H9 (cell line): ENCODE results near the gene SH3RF2. TPM values are rescaled to one million over a fixed set of nuclear protein-coding genes. Genes with fewer than 3 reads are reported as not detected.

Experiments
- DNase-seq: peaks from one replicate; pipeline ENCODE4 v3.0.0-alpha.2; 2017
- H2AFZ ChIP-seq: one replicate; pipeline ENCODE4 v1.6.1; 2013; ENCODE audit warnings: mild to moderate bottlenecking, low read length, control low read depth, moderate library complexity
- H2AK5ac ChIP-seq: 2 replicates; pipeline ENCODE4 v1.6.1; 2013; ENCODE audit warnings: low read length, control low read depth, mixed read lengths; ENCODE audit not compliant: insufficient read length
- H2BK120ac ChIP-seq: one replicate; pipeline ENCODE4 v1.6.1; 2013; ENCODE audit warnings: low read depth, mild to moderate bottlenecking, low read length, control low read depth, inconsistent platforms; ENCODE audit not compliant: poor library complexity, severe bottlenecking
- H2BK12ac ChIP-seq: 2 replicates; pipeline ENCODE4 v1.6.1; 2013; ENCODE audit warnings: low read length, control low read depth, mixed read lengths, low read depth; ENCODE audit not compliant: insufficient read length
- H2BK15ac ChIP-seq: 2 replicates; pipeline ENCODE4 v1.6.1; 2013; ENCODE audit warnings: low read depth, low read length, control low read depth
- H2BK20ac ChIP-seq: one replicate; pipeline ENCODE4 v1.6.1; 2013; ENCODE audit warnings: low read depth, mild to moderate bottlenecking, low read length, control low read depth, inconsistent platforms; ENCODE audit not compliant: poor library complexity, severe bottlenecking
- H2BK5ac ChIP-seq: 2 replicates; pipeline ENCODE4 v1.6.1; 2013; ENCODE audit warnings: low read length, control low read depth, mixed read lengths; ENCODE audit not compliant: insufficient read length
- H3K14ac ChIP-seq: 2 replicates; pipeline ENCODE4 v1.6.1; 2013; ENCODE audit warnings: low read length, control low read depth; ENCODE audit not compliant: insufficient read depth
- H3K18ac ChIP-seq: 2 replicates; pipeline ENCODE4 v1.6.1; 2013; ENCODE audit warnings: low read depth, mild to moderate bottlenecking, mixed read lengths, low read length, control low read depth; ENCODE audit not compliant: insufficient read length
- H3K23ac ChIP-seq: 2 replicates; pipeline ENCODE4 v1.6.1; 2013; ENCODE audit warnings: low read length, control low read depth, mixed read lengths, low read depth; ENCODE audit not compliant: insufficient read length
- H3K23me2 ChIP-seq: 2 replicates; pipeline ENCODE4 v1.6.1; 2013; ENCODE audit warnings: low read depth, mild to moderate bottlenecking, mixed read lengths, low read length, control low read depth; ENCODE audit not compliant: insufficient read length, poor library complexity, severe bottlenecking
- H3K27ac ChIP-seq: 2 replicates; pipeline ENCODE4 v1.5.1; 2013; ENCODE audit warnings: low read length, control low read depth, mixed read lengths, low read depth; ENCODE audit not compliant: insufficient read length
- H3K27me3 ChIP-seq: 2 replicates; pipeline ENCODE4 v1.6.1; 2013; ENCODE audit warnings: low read length, control low read depth, inconsistent platforms; ENCODE audit not compliant: insufficient read depth
- H3K4ac ChIP-seq: 2 replicates; pipeline ENCODE4 v1.6.1; 2013; ENCODE audit warnings: low read depth, mild to moderate bottlenecking, control low read depth, inconsistent platforms, low read length, moderate library complexity
- H3K4me1 ChIP-seq: 2 replicates; pipeline ENCODE4 v1.6.1; 2013; ENCODE audit warnings: low read length, control low read depth, inconsistent platforms; ENCODE audit not compliant: insufficient read depth
- H3K4me2 ChIP-seq: 2 replicates; pipeline ENCODE4 v1.6.1; 2013; ENCODE audit warnings: low read length, control low read depth, mixed read lengths; ENCODE audit not compliant: insufficient read length, insufficient read depth
- H3K56ac ChIP-seq: 2 replicates; pipeline ENCODE4 v1.6.1; 2013; ENCODE audit warnings: low read depth, mild to moderate bottlenecking, mixed read lengths, low read length, control low read depth; ENCODE audit not compliant: insufficient read length
- H3K79me1 ChIP-seq: 2 replicates; pipeline ENCODE4 v1.6.1; 2013; ENCODE audit warnings: low read depth, mild to moderate bottlenecking, moderate library complexity, low read length, control low read depth, inconsistent platforms; ENCODE audit not compliant: insufficient read depth, poor library complexity, severe bottlenecking
- H3K79me2 ChIP-seq: 2 replicates; pipeline ENCODE4 v1.6.1; 2013; ENCODE audit warnings: low read length, control low read depth, inconsistent platforms; ENCODE audit not compliant: insufficient read depth
- H3K9ac ChIP-seq: 2 replicates; pipeline ENCODE4 v1.6.1; 2013; ENCODE audit warnings: low read length, control low read depth, mixed read lengths; ENCODE audit not compliant: insufficient read length; ENCODE audit errors: extremely low read depth
- H3K9me3 ChIP-seq: one replicate; pipeline ENCODE4 v1.6.1; 2013; ENCODE audit warnings: low read depth, low read length, inconsistent platforms; ENCODE audit not compliant: control insufficient read depth
- H3T11ph ChIP-seq: one replicate; pipeline ENCODE4 v1.6.1; 2013; ENCODE audit warnings: mild to moderate bottlenecking, low read length, control low read depth, inconsistent platforms
- H4K20me1 ChIP-seq: one replicate; pipeline ENCODE4 v1.6.1; 2013; ENCODE audit not compliant: control insufficient read depth, insufficient read length, insufficient read depth
- H4K5ac ChIP-seq: 2 replicates; pipeline ENCODE4 v1.6.1; 2013; ENCODE audit warnings: low read depth, mild to moderate bottlenecking, mixed read lengths, low read length, control low read depth; ENCODE audit not compliant: insufficient read length
- H4K8ac ChIP-seq: replicated peaks from 2 replicates; pipeline ENCODE4 v1.6.1; 2013; ENCODE audit warnings: low read length, control low read depth, mixed read lengths, low read depth; ENCODE audit not compliant: insufficient read length
- H4K91ac ChIP-seq: 2 replicates; pipeline ENCODE4 v1.6.1; 2013; ENCODE audit warnings: low read depth, mild to moderate bottlenecking, moderate library complexity, mixed read lengths, low read length, control low read depth; ENCODE audit not compliant: insufficient read length
- H3K27ac Mint-ChIP-seq, 3 experiments: 2 replicates in 2 of 3; 3 replicates in 1 of 3; pipeline ENCODE4 v1.8.0; 2020 to 2021; ENCODE audit warnings: mixed read lengths in 3 of 3, mild to moderate bottlenecking in 1 of 3, moderate library complexity in 1 of 3
- H3K27me3 Mint-ChIP-seq: 2 replicates; pipeline ENCODE4 v1.8.0; 2021; ENCODE audit warnings: low read depth, mild to moderate bottlenecking, moderate library complexity, mixed read lengths
- H3K36me3 Mint-ChIP-seq, 3 experiments: 2 replicates in 2 of 3; 3 replicates in 1 of 3; pipeline ENCODE4 v1.8.0; 2020 to 2021; ENCODE audit warnings: low read depth in 3 of 3, mixed read lengths in 3 of 3; ENCODE audit not compliant: insufficient read depth in 1 of 3
- H3K4me1 Mint-ChIP-seq, 2 experiments: 2 replicates each; pipeline ENCODE4 v1.8.0; 2020; ENCODE audit warnings: mixed read lengths in 2 of 2
- H3K4me3 Mint-ChIP-seq, 2 experiments: 2 replicates in 1 of 2; 3 replicates in 1 of 2; pipeline ENCODE4 v1.8.0; 2020 to 2021; ENCODE audit warnings: mild to moderate bottlenecking in 2 of 2, mixed read lengths in 2 of 2, moderate library complexity in 1 of 2
- H3K9me3 Mint-ChIP-seq, 2 experiments: 2 replicates in 1 of 2; 3 replicates in 1 of 2; pipeline ENCODE4 v1.8.0; 2020; ENCODE audit warnings: mild to moderate bottlenecking in 2 of 2, mixed read lengths in 2 of 2, moderate library complexity in 1 of 2
- WGBS: extraction: QIAGEN DNeasy Blood & Tissue Kit; methylation state at CpG from one replicate; pipeline ENCODE4 v1.1.7; 2013; ENCODE audit warnings: missing lambda C conversion rate, low lambda C conversion rate, mixed read lengths; ENCODE audit not compliant: insufficient read length; ENCODE audit errors: extremely low coverage; 5-methylcytosine and 5-hydroxymethylcytosine counted together
- total RNA-seq: library from RNA; stranded (reverse); gene quantifications from 2 replicates; pipeline ENCODE4 v1.2.1, GENCODE V29; 2021
- TF ChIP-seq, protein P1 (sequence below): fragments of 200-600 bp; sonication (generic); conservative IDR thresholded peaks from 3 replicates; pipeline ENCODE4 v1.8.0; 2021; ENCODE audit warnings: antibody characterized with exemption, mild to moderate bottlenecking

The SH3RF2 gene
- total RNA-seq, 1 experiment from 2014 or later: 0.66 TPM

DNA sequence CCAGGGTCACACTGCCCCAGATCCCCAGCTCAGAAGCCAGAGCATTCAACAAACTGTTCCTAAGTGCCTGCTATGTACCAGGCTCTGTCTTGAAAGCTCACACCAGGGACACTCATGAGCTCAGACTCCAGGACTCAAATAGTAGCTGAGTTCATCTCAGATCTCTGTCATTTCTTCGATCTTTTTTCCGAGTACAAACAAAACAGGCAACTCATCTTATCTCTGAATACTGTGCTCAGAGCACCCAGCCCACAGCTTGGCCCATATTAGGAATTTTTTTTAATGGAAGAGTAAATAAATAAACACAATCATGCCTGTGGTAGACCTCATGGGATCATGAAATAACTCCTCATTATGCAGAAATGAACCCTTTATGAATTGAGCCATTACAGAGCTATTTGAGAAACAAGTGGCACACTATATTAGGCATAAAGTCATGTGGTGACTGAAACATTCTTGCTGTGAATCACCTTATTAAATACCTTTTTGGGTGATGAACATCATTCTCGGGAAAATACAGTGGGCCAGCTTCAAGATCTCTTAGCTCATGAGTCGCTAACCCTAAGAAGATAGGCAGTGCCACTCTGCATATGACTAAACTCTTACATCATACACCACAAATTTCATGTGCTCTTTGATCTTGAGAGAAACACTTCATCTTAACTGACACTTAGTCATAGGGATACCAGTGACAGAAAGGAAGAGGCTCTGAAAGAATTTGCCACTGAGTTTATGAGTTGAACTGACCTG lies 9.9 kb downstream of the SH3RF2 start:
- H3K4me1 ChIP-seq: no peaks in the 10 kb centered on the region
- Mint-ChIP-seq H3K36me3 (no peaks in the 10 kb centered on the region), H3K27me3 (no peaks in the 10 kb centered on the region), H3K27ac (no peak overlapping the region; a peak in 1 of 7 replicates), H3K4me1 (peaks cover 13 to 17% of the 10 kb centered on the region in 2 experiments), H3K9me3 (no peaks in the 10 kb centered on the region), H3K4me3 (no peak overlapping the region)
- H2BK5ac ChIP-seq: no peak overlapping the region
- H2AK5ac ChIP-seq: no peak overlapping the region
- H3T11ph ChIP-seq: no peak overlapping the region
- no peak overlapping the region for H3K23ac ChIP-seq
- H3K27me3 ChIP-seq: no peaks in the 10 kb centered on the region
- H3K4ac ChIP-seq: no peak overlapping the region
- no peak overlapping the region for H2BK15ac ChIP-seq
- H3K9ac ChIP-seq: no peak overlapping the region
- TF ChIP-seq, protein P1, sequence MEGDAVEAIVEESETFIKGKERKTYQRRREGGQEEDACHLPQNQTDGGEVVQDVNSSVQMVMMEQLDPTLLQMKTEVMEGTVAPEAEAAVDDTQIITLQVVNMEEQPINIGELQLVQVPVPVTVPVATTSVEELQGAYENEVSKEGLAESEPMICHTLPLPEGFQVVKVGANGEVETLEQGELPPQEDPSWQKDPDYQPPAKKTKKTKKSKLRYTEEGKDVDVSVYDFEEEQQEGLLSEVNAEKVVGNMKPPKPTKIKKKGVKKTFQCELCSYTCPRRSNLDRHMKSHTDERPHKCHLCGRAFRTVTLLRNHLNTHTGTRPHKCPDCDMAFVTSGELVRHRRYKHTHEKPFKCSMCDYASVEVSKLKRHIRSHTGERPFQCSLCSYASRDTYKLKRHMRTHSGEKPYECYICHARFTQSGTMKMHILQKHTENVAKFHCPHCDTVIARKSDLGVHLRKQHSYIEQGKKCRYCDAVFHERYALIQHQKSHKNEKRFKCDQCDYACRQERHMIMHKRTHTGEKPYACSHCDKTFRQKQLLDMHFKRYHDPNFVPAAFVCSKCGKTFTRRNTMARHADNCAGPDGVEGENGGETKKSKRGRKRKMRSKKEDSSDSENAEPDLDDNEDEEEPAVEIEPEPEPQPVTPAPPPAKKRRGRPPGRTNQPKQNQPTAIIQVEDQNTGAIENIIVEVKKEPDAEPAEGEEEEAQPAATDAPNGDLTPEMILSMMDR: no peak
- H2BK12ac ChIP-seq: no peak overlapping the region
- no peaks in the 10 kb centered on the region for H4K20me1 ChIP-seq
- H3K56ac ChIP-seq: no peak overlapping the region
- H3K79me2 ChIP-seq: no peaks in the 10 kb centered on the region
- H3K14ac ChIP-seq: no peak overlapping the region
- no peak overlapping the region for H3K18ac ChIP-seq
- no peak overlapping the region for H2BK20ac ChIP-seq
- no peak for DNase-seq
- H4K91ac ChIP-seq: no peak overlapping the region
- no peaks in the 10 kb centered on the region for H3K23me2 ChIP-seq
- H3K27ac ChIP-seq: no peak overlapping the region
- no peaks in the 10 kb centered on the region for H3K79me1 ChIP-seq
- no CpG with 5 or more reads among the region's 4 CpGs for WGBS
- H3K9me3 ChIP-seq: no peaks in the 10 kb centered on the region
- H2BK120ac ChIP-seq: no peak overlapping the region
- no peak overlapping the region for H2AFZ ChIP-seq
- no peak overlapping the region for H4K8ac ChIP-seq
- no peak overlapping the region for H4K5ac ChIP-seq
- no peak overlapping the region for H3K4me2 ChIP-seq
